Measurements from ENCODE around the gene ZC3H18.
A peak's percentile ranks its signal among the peaks of the same experiment; 100 is the strongest.

The ZC3H18 gene

GRCh38 chr16:88628512-88628974 is 58.3 kb downstream of the ZC3H18 start:
- peaks cover 64% of the 10 kb centered on the region for H3K36me3 ChIP-seq (replicated peaks)
- peak in 1 of 2 experiments; percentile 67 for DNase-seq (ENCODE audit: low spot score in 2 of 2)
- H3K9me3 ChIP-seq: no peaks in the 10 kb centered on the region
- H3K4me1 ChIP-seq: no peaks in the 10 kb centered on the region
- H3K27me3 ChIP-seq (ENCODE audit: low read depth): no peaks in the 10 kb centered on the region
- no peak overlapping the region for H3K4me3 ChIP-seq
- in situ Hi-C loops (cut with MboI; ENCODE audit: low sequenced_read_pairs): no loop called here

- DNase-seq (ENCODE audit: low spot score in 2 of 2): no peak
- no peak overlapping the region for H3K4me3 ChIP-seq
- H3K36me3 ChIP-seq (replicated peaks): peaks cover 51% of the 10 kb centered on the region
- H3K9me3 ChIP-seq: no peaks in the 10 kb centered on the region
- H3K27me3 ChIP-seq (ENCODE audit: low read depth): no peaks in the 10 kb centered on the region
- no peaks in the 10 kb centered on the region for H3K4me1 ChIP-seq
- in situ Hi-C loops (cut with MboI; ENCODE audit: low sequenced_read_pairs): no loop called here
Observed at GRCh38 chr16:88629835-88630234, 59.6 kb downstream of the ZC3H18 start.

GRCh38 chr16:88630433-88630832 is 60.2 kb downstream of the ZC3H18 start:
- no peaks in the 10 kb centered on the region for H3K9me3 ChIP-seq
- H3K27me3 ChIP-seq (ENCODE audit: low read depth): no peaks in the 10 kb centered on the region
- no peaks in the 10 kb centered on the region for H3K4me1 ChIP-seq
- peaks cover 45% of the 10 kb centered on the region for H3K36me3 ChIP-seq (replicated peaks)
- no peak overlapping the region for H3K4me3 ChIP-seq
- in situ Hi-C loops (cut with MboI; ENCODE audit: low sequenced_read_pairs): no loop called here
- DNase-seq (ENCODE audit: low spot score in 2 of 2): no peak

GRCh38 chr16:88630941-88631340 is 60.7 kb downstream of the ZC3H18 start:
- Histone ChIP-seq H3K36me3 (replicated peaks) (peaks cover 44% of the 10 kb centered on the region), H3K4me3 (no peak overlapping the region), H3K27me3 (ENCODE audit: low read depth) (no peaks in the 10 kb centered on the region), H3K4me1 (no peaks in the 10 kb centered on the region), H3K9me3 (no peaks in the 10 kb centered on the region)
- in situ Hi-C loops (cut with MboI; ENCODE audit: low sequenced_read_pairs): no loop called here
- no peak for DNase-seq (ENCODE audit: low spot score in 2 of 2)

- in situ Hi-C loops (cut with MboI; ENCODE audit: low sequenced_read_pairs): no loop called here
- Histone ChIP-seq H3K4me1 (no peaks in the 10 kb centered on the region), H3K4me3 (no peak overlapping the region), H3K36me3 (replicated peaks) (peaks cover 44% of the 10 kb centered on the region), H3K9me3 (no peaks in the 10 kb centered on the region), H3K27me3 (ENCODE audit: low read depth) (no peaks in the 10 kb centered on the region)
- no peak for DNase-seq (ENCODE audit: low spot score in 2 of 2)
Observed at GRCh38 chr16:88631384-88631783, 61.2 kb downstream of the ZC3H18 start.

- Histone ChIP-seq H3K9me3 (no peaks in the 10 kb centered on the region), H3K4me1 (no peaks in the 10 kb centered on the region), H3K27me3 (ENCODE audit: low read depth) (no peaks in the 10 kb centered on the region), H3K36me3 (replicated peaks) (peaks cover 41% of the 10 kb centered on the region), H3K4me3 (no peak overlapping the region)
- in situ Hi-C loops (cut with MboI; ENCODE audit: low sequenced_read_pairs): no loop called here
- no peak for DNase-seq (ENCODE audit: low spot score in 2 of 2)
Observed at GRCh38 chr16:88631920-88632586, 61.9 kb downstream of the ZC3H18 start.

GRCh38 chr16:88632587-88632930 is 62.4 kb downstream of the ZC3H18 start:
- Histone ChIP-seq H3K4me3 (no peak overlapping the region), H3K9me3 (no peaks in the 10 kb centered on the region), H3K4me1 (no peaks in the 10 kb centered on the region), H3K27me3 (ENCODE audit: low read depth) (no peaks in the 10 kb centered on the region), H3K36me3 (replicated peaks) (peaks cover 37% of the 10 kb centered on the region)
- in situ Hi-C loops (cut with MboI; ENCODE audit: low sequenced_read_pairs): no loop called here
- no peak for DNase-seq (ENCODE audit: low spot score in 2 of 2)

- Histone ChIP-seq H3K27me3 (ENCODE audit: low read depth) (peaks cover 5% of the 10 kb centered on the region; the same call in 1 of the 2 replicates), H3K4me3 (no peak overlapping the region), H3K36me3 (replicated peaks) (peaks cover 26% of the 10 kb centered on the region), H3K4me1 (no peaks in the 10 kb centered on the region), H3K9me3 (no peaks in the 10 kb centered on the region)
- in situ Hi-C loops (cut with MboI; ENCODE audit: low sequenced_read_pairs): no loop called here
- no peak for DNase-seq (ENCODE audit: low spot score in 2 of 2)
Observed at GRCh38 chr16:88633684-88634140, 63.5 kb downstream of the ZC3H18 start.

- no peaks in the 10 kb centered on the region for H3K4me1 ChIP-seq
- peaks cover 11% of the 10 kb centered on the region for H3K27me3 ChIP-seq (ENCODE audit: low read depth)
- in situ Hi-C loops (cut with MboI; ENCODE audit: low sequenced_read_pairs): no loop called here
- DNase-seq (ENCODE audit: low spot score in 2 of 2): no peak
- no peak overlapping the region for H3K4me3 ChIP-seq
- peaks cover 20% of the 10 kb centered on the region for H3K36me3 ChIP-seq (replicated peaks)
- no peaks in the 10 kb centered on the region for H3K9me3 ChIP-seq
Observed at GRCh38 chr16:88634141-88634993, 64.2 kb downstream of the ZC3H18 start.

GRCh38 chr16:88634994-88635670 is 64.9 kb downstream of the ZC3H18 start:
- no peak overlapping the region for H3K4me3 ChIP-seq
- in situ Hi-C loops (cut with MboI; ENCODE audit: low sequenced_read_pairs): no loop called here
- peaks cover 19% of the 10 kb centered on the region for H3K27me3 ChIP-seq (ENCODE audit: low read depth)
- no peak for DNase-seq (ENCODE audit: low spot score in 2 of 2)
- no peaks in the 10 kb centered on the region for H3K4me1 ChIP-seq
- no peaks in the 10 kb centered on the region for H3K9me3 ChIP-seq
- peaks cover 13% of the 10 kb centered on the region for H3K36me3 ChIP-seq (replicated peaks)

GRCh38 chr16:88635671-88636319 is 65.6 kb downstream of the ZC3H18 start:
- Histone ChIP-seq H3K36me3 (replicated peaks) (peaks cover 10% of the 10 kb centered on the region), H3K27me3 (ENCODE audit: low read depth) (peaks cover 26% of the 10 kb centered on the region), H3K4me1 (no peaks in the 10 kb centered on the region), H3K9me3 (no peaks in the 10 kb centered on the region), H3K4me3 (no peak overlapping the region)
- DNase-seq (ENCODE audit: low spot score in 2 of 2): no peak
- in situ Hi-C loops (cut with MboI; ENCODE audit: low sequenced_read_pairs): no loop called here

GRCh38 chr16:88636488-88637265 is 66.5 kb downstream of the ZC3H18 start:
- Histone ChIP-seq H3K36me3 (replicated peaks) (peaks cover 5% of the 10 kb centered on the region), H3K4me1 (no peaks in the 10 kb centered on the region), H3K9me3 (no peaks in the 10 kb centered on the region), H3K27me3 (ENCODE audit: low read depth) (peaks cover 27% of the 10 kb centered on the region), H3K4me3 (no peak overlapping the region)
- no peak for DNase-seq (ENCODE audit: low spot score in 2 of 2)
- in situ Hi-C loops (cut with MboI; ENCODE audit: low sequenced_read_pairs): no loop called here
